NCI-H146 treated with DMSO at 0.1 percent for 48 hours (cell line): ENCODE results near the gene HERC3.
"Not testable (repeated sequence)": the region's sequence is repeated elsewhere in the genome, so short reads cannot be mapped to it uniquely, and the experiment has no call there.

ENCODE experiments used
- DNase-seq: peaks from one replicate; lab custom pipeline; 2025; ENCODE audit not compliant: unreplicated experiment; lab: John Stamatoyannopoulos, UW

Gene HERC3

GRCh38 chr4:88606832-88607231, 14.6 kb downstream of the HERC3 start:
- no peak for DNase-seq

DNA sequence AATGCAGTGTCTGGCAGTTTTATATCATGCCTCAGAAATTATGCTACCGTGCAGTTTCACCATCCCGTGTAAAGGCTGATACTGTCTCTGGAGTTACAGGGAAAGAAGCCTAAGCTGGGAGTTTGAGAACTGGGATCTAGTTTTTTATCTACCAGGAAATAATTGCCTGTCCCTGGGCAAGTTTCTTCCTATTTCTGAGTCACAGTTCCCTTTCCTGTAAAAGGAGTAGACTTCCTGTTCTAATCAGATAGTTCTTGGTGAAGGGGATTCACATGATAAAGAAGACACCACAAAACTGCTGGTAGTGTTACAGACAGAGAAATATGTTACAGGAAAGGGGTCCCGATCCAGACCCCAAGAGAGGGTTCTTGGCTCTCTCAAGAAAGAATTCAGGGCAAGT, 17.1 kb downstream of the HERC3 start:
- DNase-seq: no peak

GRCh38 chr4:88609794-88610193, 17.5 kb downstream of the HERC3 start:
- DNase-seq: not testable (repeated sequence)

- no peak for DNase-seq
Measured at GRCh38 chr4:88610771-88611170, 18.5 kb downstream of the HERC3 start.

DNA sequence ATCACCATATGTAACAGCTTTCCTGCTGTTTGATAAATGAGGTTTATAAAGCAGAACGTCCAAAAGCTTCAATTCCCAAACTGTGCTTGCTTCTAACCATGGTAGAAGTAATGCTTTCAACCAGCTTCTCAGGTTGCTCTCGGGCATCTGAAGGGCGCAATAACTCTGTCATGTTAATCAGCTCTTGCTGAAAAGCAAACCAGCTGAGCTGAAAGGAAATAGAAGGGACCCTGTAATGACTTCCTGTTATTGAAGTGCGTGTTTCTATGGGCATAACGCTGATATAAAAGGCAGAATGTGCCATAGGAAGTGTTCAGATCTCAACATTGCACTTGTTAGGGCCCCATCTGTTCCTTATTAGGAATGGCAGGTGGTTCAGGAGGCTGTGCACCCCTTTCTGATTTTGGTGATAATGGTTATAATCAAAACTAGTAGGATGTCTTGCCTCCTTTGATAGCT, 21.2 kb downstream of the HERC3 start:
- DNase-seq: peak; percentile 4

- no peak for DNase-seq
Measured at GRCh38 chr4:88614058-88614457, 21.8 kb downstream of the HERC3 start.

DNA sequence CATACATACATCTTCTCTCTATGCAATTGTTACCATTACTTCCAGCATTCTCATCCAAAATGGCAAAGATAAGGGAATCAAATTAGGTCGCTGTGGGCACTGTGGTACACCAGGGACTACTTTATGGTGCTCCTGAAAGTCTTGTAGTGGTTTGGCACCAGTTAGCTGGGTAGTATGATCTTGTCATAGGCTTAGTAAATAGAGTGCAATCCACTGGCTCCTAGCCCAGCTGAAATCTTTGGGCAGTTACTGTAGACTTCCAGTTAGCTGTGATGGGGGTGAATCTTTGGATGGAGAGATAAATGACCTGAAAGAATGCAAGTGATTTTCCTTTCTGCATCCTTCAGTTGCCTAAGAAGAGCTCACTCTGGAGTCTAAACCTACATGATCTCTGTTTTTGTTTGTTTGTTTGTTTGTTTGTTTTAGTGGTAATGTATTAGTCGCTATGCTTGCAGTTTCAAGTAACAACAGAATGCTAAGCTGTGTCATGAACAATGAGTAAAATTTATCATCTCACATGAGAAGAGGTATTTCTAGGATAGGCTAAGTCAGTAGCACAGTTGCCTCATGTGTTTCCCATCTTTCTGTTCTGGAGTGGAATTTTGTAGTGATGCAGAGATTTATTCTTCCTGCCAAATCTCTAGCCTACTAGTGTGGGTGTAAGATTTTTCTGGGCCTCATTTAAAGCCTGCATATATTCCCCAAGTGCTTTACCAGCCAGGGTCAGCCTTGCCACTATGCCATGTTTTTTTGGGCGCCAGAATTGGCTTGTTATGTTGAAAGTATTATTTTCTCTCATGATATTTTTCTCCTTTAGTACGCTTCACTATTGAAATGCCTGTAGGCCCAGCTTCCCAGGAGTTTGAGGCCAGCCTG, 24.2 kb downstream of the HERC3 start:
- DNase-seq: no peak

GRCh38 chr4:88618782-88619485, 26.7 kb downstream of the HERC3 start:
- no peak for DNase-seq

DNA sequence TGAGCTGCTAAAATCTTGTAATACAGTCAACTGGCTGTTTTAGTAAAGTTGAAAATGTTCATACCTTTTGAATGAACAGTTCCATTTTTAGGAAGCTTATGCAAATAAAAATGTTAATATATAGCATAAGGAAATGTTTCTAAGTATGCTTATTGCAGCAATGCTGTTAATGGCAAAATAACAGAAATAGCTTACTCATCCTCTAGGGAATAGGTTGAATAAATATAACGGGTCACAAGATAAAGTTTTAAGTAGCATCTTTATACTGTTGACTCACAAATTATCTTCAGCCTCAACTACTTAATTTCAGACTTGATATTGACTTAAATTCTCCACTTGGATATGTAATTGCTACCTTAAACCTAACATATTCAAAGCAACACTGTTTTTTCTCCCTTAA, 27.7 kb downstream of the HERC3 start:
- DNase-seq: no peak

GRCh38 chr4:88621763-88622327, 29.6 kb downstream of the HERC3 start:
- DNase-seq: no peak

GRCh38 chr4:88623097-88623496, 30.8 kb downstream of the HERC3 start:
- DNase-seq: no peak

DNA sequence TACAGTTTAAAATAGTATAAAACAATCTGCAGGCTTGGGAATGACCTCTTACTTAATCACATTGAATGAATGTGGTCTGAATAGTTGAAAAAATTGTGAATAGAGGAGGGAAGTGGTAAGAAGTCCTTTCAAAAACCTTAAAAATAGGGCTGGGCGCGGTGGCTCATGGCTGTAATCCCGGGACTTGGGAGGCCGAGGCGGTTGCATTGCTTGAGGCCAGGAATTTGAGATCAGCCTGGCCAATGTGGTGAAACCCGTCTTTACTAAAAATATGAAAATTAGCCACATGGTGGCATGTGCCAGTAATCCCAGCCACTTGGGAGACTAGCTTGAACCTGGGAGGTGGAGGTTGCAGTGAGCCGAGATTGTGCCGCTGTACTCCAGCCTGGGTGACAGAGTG, 36.5 kb downstream of the HERC3 start:
- no peak for DNase-seq

DNA sequence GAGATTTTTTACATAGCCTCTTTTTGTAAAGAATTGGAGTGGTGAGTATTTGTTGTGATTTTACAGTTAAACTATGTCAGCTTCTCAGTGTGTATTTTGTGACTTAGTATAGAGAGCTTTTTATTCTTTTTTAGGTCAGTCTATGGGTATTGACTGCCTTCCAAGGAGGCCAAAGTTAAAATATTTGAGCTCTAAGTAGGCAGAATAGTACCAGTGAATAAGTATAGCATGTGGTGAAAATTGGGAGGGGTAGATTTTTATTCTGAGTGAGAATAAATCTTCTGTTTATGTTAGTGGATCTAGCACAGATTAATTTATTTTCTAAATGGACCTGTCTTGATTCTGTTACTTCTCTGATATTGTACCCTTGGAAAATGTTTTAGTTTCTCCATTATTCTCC, 37.5 kb downstream of the HERC3 start:
- no peak for DNase-seq

- no peak for DNase-seq
Measured at GRCh38 chr4:88630756-88631155, 38.5 kb downstream of the HERC3 start.

DNA sequence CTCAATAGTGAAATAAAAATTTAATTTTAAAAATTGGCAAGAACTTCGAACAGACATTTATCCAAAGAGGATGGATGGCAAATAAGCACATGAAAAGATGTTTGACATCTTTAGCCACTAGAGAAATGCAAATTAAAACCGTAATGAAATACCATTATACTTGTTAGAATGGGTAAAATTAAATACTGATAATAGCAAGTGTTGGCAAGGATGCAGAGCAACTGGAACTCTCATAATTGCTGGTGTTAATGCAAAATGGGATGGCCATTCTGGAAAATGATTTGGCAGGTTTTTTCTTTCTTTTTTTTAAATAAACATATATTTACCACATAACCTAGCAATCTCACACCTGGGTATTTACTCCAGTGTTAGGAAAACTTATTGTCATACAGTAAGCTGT, 51.7 kb downstream of the HERC3 start:
- DNase-seq: no peak

GRCh38 chr4:88645994-88646393, 53.7 kb downstream of the HERC3 start:
- DNase-seq: no peak

GRCh38 chr4:88646528-88647280, 54.4 kb downstream of the HERC3 start:
- DNase-seq: no peak

GRCh38 chr4:88649716-88650115, 57.4 kb downstream of the HERC3 start:
- no peak for DNase-seq

DNA sequence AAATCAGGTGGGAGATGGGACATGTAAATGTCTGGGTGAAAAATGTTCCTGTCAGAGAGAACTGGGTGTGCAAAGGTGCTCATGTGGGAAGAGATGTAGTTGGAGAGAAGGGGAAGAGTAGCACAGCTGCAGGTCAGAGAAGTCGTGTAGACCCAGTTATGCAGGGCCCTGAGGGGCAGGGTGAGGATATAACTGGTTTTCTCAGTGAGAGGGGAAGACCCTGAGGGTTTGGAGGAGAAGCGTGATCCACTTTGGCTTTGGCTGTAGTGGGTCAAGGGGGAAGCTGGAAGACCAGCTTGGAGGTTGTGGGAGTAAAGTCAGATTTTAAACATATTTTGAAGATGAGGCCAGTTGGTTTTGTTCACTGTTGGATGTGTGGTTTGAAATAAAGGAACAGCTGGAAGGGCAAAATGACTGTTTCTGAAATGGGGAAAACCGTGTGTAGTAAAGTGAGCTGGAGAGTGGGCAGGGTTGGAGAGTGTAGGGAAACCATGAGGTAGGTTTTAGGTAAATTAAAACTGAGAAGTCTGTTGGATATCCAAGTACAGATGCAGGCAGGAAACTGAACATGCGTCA, 61.2 kb downstream of the HERC3 start:
- no peak for DNase-seq

DNA sequence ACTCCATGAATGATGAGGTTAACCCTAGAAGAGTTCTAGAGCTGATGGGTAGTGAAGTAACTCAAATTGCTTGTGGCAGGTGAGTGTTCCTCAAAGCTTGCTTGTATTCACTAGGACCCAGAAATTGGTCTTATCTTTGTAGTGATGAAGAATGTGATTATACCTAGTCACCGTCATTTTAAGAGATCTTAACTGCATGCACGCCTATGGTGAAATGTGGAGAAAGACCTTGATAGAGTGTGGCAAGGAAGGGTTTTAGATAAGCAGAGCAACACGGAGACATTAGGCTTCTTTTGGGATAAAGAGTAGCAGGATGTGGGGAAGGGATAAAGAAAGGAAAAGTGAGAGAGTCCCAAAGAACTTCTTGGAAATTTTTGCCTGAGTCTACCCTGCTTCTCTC, 62.9 kb downstream of the HERC3 start:
- DNase-seq: no peak
